H1 (cell line): ENCODE data around the gene PATJ. TPM values are rescaled to one million over a fixed set of nuclear protein-coding genes. Genes with fewer than 3 reads are reported as not detected.

Experiments used
- ATF2 ChIP-seq: IDR thresholded peaks from 2 replicates; pipeline ENCODE4 v1.6.1; 2012; ENCODE audit warnings: low read length, inconsistent platforms
- CEBPB ChIP-seq: IDR thresholded peaks from 2 replicates; pipeline ENCODE4 v1.6.1; 2012; ENCODE audit warnings: low read depth, low read length
- CHD1 ChIP-seq: IDR thresholded peaks from 2 replicates; pipeline ENCODE4 v1.6.1; 2012; ENCODE audit warnings: low read depth, low read length, improper control_type of control experiment
- CHD2 ChIP-seq: IDR thresholded peaks from 2 replicates; pipeline ENCODE4 v1.6.1; 2012; ENCODE audit warnings: low read length, improper control_type of control experiment
- CTCF ChIP-seq, 3 experiments: IDR thresholded peaks; 1 replicate in 2 of 3; 2 replicates in 1 of 3; pipeline versions ENCODE4 v1.5.1 to v1.6.1; 2011; ENCODE audit warnings: low read length in 3 of 3, mild to moderate bottlenecking in 3 of 3, inconsistent platforms in 2 of 3, low read depth in 1 of 3, moderate library complexity in 1 of 3; ENCODE audit not compliant: insufficient read depth in 1 of 3; ENCODE audit errors: control extremely low read depth in 1 of 3
- E2F6 ChIP-seq: IDR thresholded peaks from 2 replicates; pipeline ENCODE4 v1.6.1; 2012; ENCODE audit warnings: inconsistent platforms
- FOSL1 ChIP-seq: IDR thresholded peaks from 2 replicates; pipeline ENCODE4 v1.6.1; 2011; ENCODE audit warnings: mild to moderate bottlenecking, low read depth, low read length, moderate library complexity; ENCODE audit not compliant: insufficient read depth
- HDAC2 ChIP-seq, 2 experiments: fragments of 300-600 bp in 1 of 2; sonication (generic) in 1 of 2; IDR thresholded peaks; 2 replicates each; pipeline ENCODE4 v1.6.1; 2011 to 2012; ENCODE audit warnings: low read depth in 2 of 2, low read length in 2 of 2, mild to moderate bottlenecking in 2 of 2, moderate library complexity in 2 of 2, borderline replicate concordance in 1 of 2, inconsistent platforms in 1 of 2
- JUND ChIP-seq: IDR thresholded peaks from 2 replicates; pipeline ENCODE4 v1.6.1; 2011; ENCODE audit warnings: mild to moderate bottlenecking, improper control_type of control experiment, low read length
- MAX ChIP-seq: IDR thresholded peaks from 2 replicates; pipeline ENCODE4 v1.6.1; 2012; ENCODE audit warnings: inconsistent platforms
- PHF8 ChIP-seq: fragments of 200-600 bp; sonication (generic); conservative IDR thresholded peaks from 2 replicates; pipeline ENCODE4 v1.7.1; 2012; ENCODE audit warnings: low read depth, mild to moderate bottlenecking, inconsistent platforms, low read length, moderate library complexity
- POLR2AphosphoS5 ChIP-seq: IDR thresholded peaks from 2 replicates; pipeline ENCODE4 v1.6.1; 2011; ENCODE audit warnings: low read depth, low read length
- POU5F1 ChIP-seq: IDR thresholded peaks from 2 replicates; pipeline ENCODE4 v1.6.1; 2011; ENCODE audit warnings: low read depth, mild to moderate bottlenecking, low read length, moderate library complexity
- RBBP5 ChIP-seq: IDR thresholded peaks from 2 replicates; pipeline ENCODE4 v1.7.1; 2012; ENCODE audit warnings: low read depth, mild to moderate bottlenecking, inconsistent platforms, low read length, moderate library complexity, borderline replicate concordance
- RFX5 ChIP-seq: IDR thresholded peaks from 2 replicates; pipeline ENCODE4 v1.6.1; 2011; ENCODE audit warnings: low read depth, low read length, improper control_type of control experiment, borderline replicate concordance
- SP1 ChIP-seq: IDR thresholded peaks from 2 replicates; pipeline ENCODE4 v1.6.1; 2011; ENCODE audit warnings: low read depth, low read length
- SP2 ChIP-seq: IDR thresholded peaks from 2 replicates; pipeline ENCODE4 v1.6.1; 2012; ENCODE audit warnings: mild to moderate bottlenecking, low read length, inconsistent platforms
- TAF7 ChIP-seq: optimal IDR thresholded peaks from 2 replicates; pipeline ENCODE3; 2011; ENCODE audit warnings: low read depth, mild to moderate bottlenecking, inconsistent platforms, low read length, moderate library complexity, borderline replicate concordance
- polyA plus RNA-seq, 7 experiments: library from polyadenylated mRNA; depleted of rRNA in 3 of 7; stranded (reverse) in 5 of 7; unstranded in 2 of 7; fragments of >200 nt in 5 of 7; fragments of 200-250 nt in 2 of 7; gene quantifications; 1 replicate in 5 of 7; 2 replicates in 1 of 7; 4 replicates in 1 of 7; pipeline versions ENCODE4 v1.2.1 to v1.2.3, GENCODE V29; 2011 to 2013; ENCODE audit warnings: missing spikeins in 2 of 7, mixed read lengths in 2 of 7
- total RNA-seq: library from RNA; stranded (reverse); fragmentation: NEBNext Ultra II Directional; extraction: Animal tissue kit (Norgen Biotek cat#: 25700); gene quantifications from 2 replicates; pipeline ENCODE4 v1.2.1, GENCODE V29; 2021
- TF ChIP-seq, protein P1 (sequence below): IDR thresholded peaks from 2 replicates; pipeline ENCODE4 v1.6.1; 2011; ENCODE audit warnings: low read depth, mild to moderate bottlenecking, low read length; ENCODE audit not compliant: insufficient read depth

PATJ gene
- total and polyA plus RNA-seq, 2 of the 8 experiments (the other 6 are each of a cell fraction or from before 2014, with no cell fraction given): 8.2 to 55.6 TPM

GRCh38 chr1:62196086-62196690, 453.9 kb downstream of the PATJ start (continued):
- TF ChIP-seq, protein P1, sequence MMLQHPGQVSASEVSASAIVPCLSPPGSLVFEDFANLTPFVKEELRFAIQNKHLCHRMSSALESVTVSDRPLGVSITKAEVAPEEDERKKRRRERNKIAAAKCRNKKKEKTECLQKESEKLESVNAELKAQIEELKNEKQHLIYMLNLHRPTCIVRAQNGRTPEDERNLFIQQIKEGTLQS: no peak
- TF ChIP-seq CTCF (IDR thresholded peaks at IDR 0.05; ENCODE audit: control extremely low read depth in 1 of 3, insufficient read depth in 1 of 3, low read depth in 1 of 3, low read length in 3 of 3) (no peak), CEBPB (no peak), SP1 (no peak), POU5F1 (no peak), FOSL1 (no peak), HDAC2 (IDR thresholded peaks at IDR 0.05; ENCODE audit: borderline replicate concordance in 1 of 2, low read depth in 2 of 2, low read length in 2 of 2) (no peak), RBBP5 (no peak), JUND (no peak), POLR2AphosphoS5 (peak; percentile 14; the same call in 1 of the 2 replicates), MAX (no peak), CHD1 (0 out of 2 replicates have a peak, but pooled peaks have one; percentile 22), CHD2 (no peak), PHF8 (peak; percentile 20; the same call in 1 of the 2 replicates), ATF2 (no peak), TAF7 (peak; percentile 88), SP2 (no peak), E2F6 (no peak), RFX5 (no peak)
